ENCODE measurements around the gene SLC8A1.

The SLC8A1 gene

DNA sequence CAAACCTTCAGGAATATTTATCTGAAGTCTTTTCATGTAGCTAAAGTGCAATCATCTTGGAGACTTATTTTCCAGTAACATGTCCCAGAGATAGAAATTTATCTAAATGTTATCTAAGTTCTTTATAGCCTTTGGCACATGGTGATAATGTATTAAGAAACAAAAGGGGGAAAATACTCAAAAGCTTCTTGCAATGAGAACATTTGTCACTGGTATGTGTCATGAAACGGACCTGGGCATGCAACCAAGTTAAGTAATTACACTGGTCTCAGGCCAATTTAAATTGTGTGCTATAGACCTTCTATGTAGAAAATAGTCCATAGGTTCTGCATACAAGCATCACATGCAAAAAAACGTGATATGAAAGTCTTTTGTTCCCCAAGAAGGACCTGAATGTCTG lies 136.2 kb downstream of the SLC8A1 start:
- DNase-seq (ENCODE audit: low read depth), result no peak
- H3K4me3 ChIP-seq (ENCODE audit: low read depth, low read length), result no peak overlapping the region
- in situ Hi-C loops (cut with HindIII; ENCODE audit: low sequenced_read_pairs), result no loop called here
- no peak for TF ChIP-seq CTCF (IDR thresholded peaks at IDR 0.05; ENCODE audit: low read depth, low read length, missing control alignments)

- H3K4me3 ChIP-seq (ENCODE audit: low read depth, low read length), result no peak overlapping the region
- TF ChIP-seq CTCF (IDR thresholded peaks at IDR 0.05; ENCODE audit: low read depth, low read length, missing control alignments), result no peak
- in situ Hi-C loops (cut with HindIII; ENCODE audit: low sequenced_read_pairs), result no loop called here
- no peak for DNase-seq (ENCODE audit: low read depth)
These were observed 140.9 kb downstream of the SLC8A1 start for GRCh38 chr2:40311026-40311425.

GRCh38 chr2:40310303-40310702 lies 141.6 kb downstream of the SLC8A1 start:
- no peak for TF ChIP-seq CTCF (IDR thresholded peaks at IDR 0.05; ENCODE audit: low read depth, low read length, missing control alignments)
- no peak overlapping the region for H3K4me3 ChIP-seq (ENCODE audit: low read depth, low read length)
- no peak for DNase-seq (ENCODE audit: low read depth)
- in situ Hi-C loops (cut with HindIII; ENCODE audit: low sequenced_read_pairs), result no loop called here

DNA sequence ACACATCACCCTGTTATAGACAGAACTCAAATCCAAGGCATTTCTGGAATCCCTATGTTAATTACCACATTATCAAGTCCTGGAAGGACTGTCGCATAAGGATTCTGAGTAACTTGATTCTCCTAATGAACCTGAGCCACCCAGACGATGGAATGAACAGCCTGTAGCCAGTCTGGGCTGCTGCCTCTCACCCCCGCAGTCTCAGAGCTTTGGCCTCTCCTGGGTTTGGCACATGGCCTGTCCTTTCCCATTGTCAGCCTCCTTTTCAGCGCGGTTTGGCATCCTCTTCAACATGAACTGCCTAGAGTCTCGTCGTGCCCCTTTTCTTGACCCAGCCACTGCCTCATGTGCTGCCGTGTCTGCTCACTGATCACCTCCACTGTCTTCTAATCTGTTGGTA lies 147.6 kb downstream of the SLC8A1 start:
- DNase-seq (ENCODE audit: low read depth), result peak; percentile 35
- in situ Hi-C loops (cut with HindIII; ENCODE audit: low sequenced_read_pairs), result no loop called here
- no peak for TF ChIP-seq CTCF (IDR thresholded peaks at IDR 0.05; ENCODE audit: low read depth, low read length, missing control alignments)
- no peak overlapping the region for H3K4me3 ChIP-seq (ENCODE audit: low read depth, low read length)

DNA sequence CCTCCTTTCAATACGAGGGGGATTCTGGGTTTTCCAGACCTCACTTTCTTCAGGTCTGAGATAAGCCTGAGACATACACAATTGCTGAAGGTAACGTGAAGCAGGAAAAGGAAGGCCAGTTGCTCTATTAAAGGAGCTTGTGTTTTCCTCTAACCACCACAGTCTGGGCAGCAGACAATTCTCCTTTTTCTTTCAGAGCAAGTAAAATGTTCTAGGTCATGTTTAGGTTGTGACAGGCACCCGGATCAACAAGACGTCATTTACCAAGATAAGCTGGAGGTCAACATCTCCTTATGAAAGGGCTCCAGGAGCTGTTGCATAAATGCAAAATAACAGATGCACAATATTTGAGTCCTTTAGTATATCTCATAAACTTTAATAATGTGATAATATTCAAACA lies 148.1 kb downstream of the SLC8A1 start:
- DNase-seq (ENCODE audit: low read depth), result no peak
- TF ChIP-seq CTCF (IDR thresholded peaks at IDR 0.05; ENCODE audit: low read depth, low read length, missing control alignments), result no peak
- no peak overlapping the region for H3K4me3 ChIP-seq (ENCODE audit: low read depth, low read length)
- in situ Hi-C loops (cut with HindIII; ENCODE audit: low sequenced_read_pairs), result no loop called here

DNA sequence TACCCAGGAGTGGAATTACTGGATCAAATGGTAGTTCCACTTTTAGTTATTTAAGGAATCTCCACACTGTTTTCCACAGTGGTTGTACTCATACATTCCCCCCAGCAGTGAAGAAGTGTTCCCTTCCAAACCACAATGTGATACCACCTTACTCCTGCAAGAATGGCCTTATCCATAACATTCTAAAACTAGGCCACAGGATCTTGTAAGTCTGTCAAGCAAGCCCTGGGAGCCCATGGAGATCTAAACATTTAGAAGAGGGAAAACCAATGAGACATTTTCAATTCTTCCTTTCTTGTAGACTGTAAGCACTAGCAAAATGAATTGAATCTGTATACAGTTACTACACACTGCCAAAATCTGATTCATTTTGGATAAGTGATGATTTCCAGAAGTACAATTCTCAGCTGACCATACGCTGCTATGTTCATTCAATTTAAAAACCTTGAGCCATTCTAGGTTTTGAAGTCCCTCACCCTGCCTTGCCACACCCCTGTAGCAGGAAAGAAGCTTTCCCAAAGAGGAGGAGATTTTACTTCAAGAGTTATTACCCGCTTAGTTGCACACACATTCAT lies 149.1 kb downstream of the SLC8A1 start:
- in situ Hi-C loops (cut with HindIII; ENCODE audit: low sequenced_read_pairs), result no loop called here
- peak; percentile 87 for DNase-seq (ENCODE audit: low read depth)
- TF ChIP-seq CTCF (IDR thresholded peaks at IDR 0.05; ENCODE audit: low read depth, low read length, missing control alignments), result no peak
- H3K4me3 ChIP-seq (ENCODE audit: low read depth, low read length), result no peak overlapping the region

GRCh38 chr2:40300391-40300790 lies 151.5 kb downstream of the SLC8A1 start:
- no peak overlapping the region for H3K4me3 ChIP-seq (ENCODE audit: low read depth, low read length)
- DNase-seq (ENCODE audit: low read depth), result no peak
- TF ChIP-seq CTCF (IDR thresholded peaks at IDR 0.05; ENCODE audit: low read depth, low read length, missing control alignments), result no peak
- in situ Hi-C loops (cut with HindIII; ENCODE audit: low sequenced_read_pairs), result no loop called here

Measured in astrocyte of the cerebellum (primary cell).